B cell (primary cell): ENCODE measurements around the gene THSD4. TPM values are rescaled to one million over a fixed set of nuclear protein-coding genes. Genes with fewer than 3 reads are reported as not detected.

ENCODE experiments used
- ATAC-seq: fragments of 200-7000 bp; cut with Tn5 transposase; one replicate; pipeline ENCODE4 v1.10.0; 2021; ENCODE audit warnings: low read depth, mild to moderate bottlenecking, moderate number of reproducible peaks, moderate library complexity
- CTCF ChIA-PET: fragments of 350-600 bp; sonication (Branson Sonifier 250); formaldehyde crosslinking; loops from one replicate; lab custom pipeline; 2021; ENCODE audit warnings: antibody characterized with exemption, inconsistent platforms; lab: Charles Lee
- POLR2A ChIA-PET: fragments of 350-600 bp; sonication (Branson Sonifier 250); formaldehyde crosslinking; loops from one replicate; lab custom pipeline; 2021; ENCODE audit warnings: antibody characterized with exemption; lab: Charles Lee
- DNase-seq: peaks from one replicate; pipeline ENCODE4 v3.0.0; 2013
- H2AFZ ChIP-seq: 2 replicates; pipeline ENCODE4 v1.6.1; 2012; ENCODE audit warnings: mild to moderate bottlenecking, low read depth, low read length; ENCODE audit not compliant: insufficient read depth, poor library complexity, severe bottlenecking
- H3K27ac ChIP-seq, 2 donors: 1 replicate in 1 of 2; 2 replicates in 1 of 2; pipeline ENCODE4 v1.5.1; 2012 to 2013; ENCODE audit warnings: low read length in 2 of 2, mild to moderate bottlenecking in 2 of 2, moderate library complexity in 1 of 2
- H3K27me3 ChIP-seq, 4 experiments: fragments of 200-600 bp in 1 of 4; sonication (generic) in 1 of 4; replicated peaks in 1 of 4; 1 replicate in 2 of 4; 2 replicates in 2 of 4; pipeline versions ENCODE4 v1.6.1 to v1.7.0; 2013 to 2016; ENCODE audit warnings: low read length in 3 of 4, mild to moderate bottlenecking in 2 of 4, mixed read lengths in 1 of 4, moderate library complexity in 1 of 4; ENCODE audit not compliant: insufficient read depth in 4 of 4, control insufficient read depth in 3 of 4; ENCODE audit errors: control extremely low read depth in 1 of 4
- H3K36me3 ChIP-seq, 2 experiments: replicated peaks in 1 of 2; 1 replicate in 1 of 2; 2 replicates in 1 of 2; pipeline versions ENCODE4 v1.6.1 to v1.7.1; 2013; ENCODE audit warnings: low read length in 1 of 2; ENCODE audit not compliant: insufficient read depth in 2 of 2, control insufficient read depth in 1 of 2; ENCODE audit errors: control extremely low read depth in 1 of 2, extremely low read depth in 1 of 2
- H3K4me1 ChIP-seq, 2 donors: fragments of 200-600 bp in 1 of 2; sonication (generic) in 1 of 2; 1 replicate in 1 of 2; 2 replicates in 1 of 2; pipeline versions ENCODE4 v1.5.1 to v1.6.1; 2013 to 2017; ENCODE audit warnings: low read length in 2 of 2; ENCODE audit not compliant: control insufficient read depth in 2 of 2, insufficient read depth in 2 of 2
- H3K4me2 ChIP-seq: replicated peaks from 2 replicates; pipeline ENCODE3; 2012; ENCODE audit warnings: mild to moderate bottlenecking, low read depth, low read length; ENCODE audit not compliant: poor library complexity, severe bottlenecking
- H3K4me3 ChIP-seq, 5 experiments: fragments of 200-600 bp in 1 of 5; sonication (generic) in 1 of 5; 1 replicate in 3 of 5; 2 replicates in 2 of 5; pipeline versions ENCODE4 v1.5.1 to v1.7.0; 2011 to 2016; ENCODE audit warnings: low read length in 4 of 5, mild to moderate bottlenecking in 4 of 5, low read depth in 2 of 5, control low read depth in 1 of 5, moderate library complexity in 1 of 5; ENCODE audit not compliant: insufficient read depth in 1 of 5; ENCODE audit errors: control extremely low read depth in 1 of 5, extremely low read depth in 1 of 5
- H3K79me2 ChIP-seq: fragments of 200-600 bp; sonication (generic); one replicate; pipeline ENCODE4 v1.6.0; 2016; ENCODE audit warnings: low read length; ENCODE audit not compliant: control insufficient read depth, insufficient read depth
- H3K9ac ChIP-seq: fragments of 200-600 bp; sonication (generic); 2 replicates; pipeline ENCODE4 v1.6.1; 2017; ENCODE audit warnings: mild to moderate bottlenecking, low read length, moderate library complexity
- H3K9me3 ChIP-seq, 3 donors: one replicate each; pipeline versions ENCODE4 v1.6.1 to v1.7.1; 2013; ENCODE audit warnings: low read length in 2 of 3; ENCODE audit not compliant: control insufficient read depth in 2 of 3, insufficient read depth in 1 of 3; ENCODE audit errors: control extremely low read depth in 1 of 3
- H4K20me1 ChIP-seq: 2 replicates; pipeline ENCODE4 v1.6.0; 2012; ENCODE audit warnings: mild to moderate bottlenecking, low read length; ENCODE audit not compliant: insufficient read depth, control insufficient read depth, poor library complexity, severe bottlenecking
- H3K27ac Mint-ChIP-seq: one replicate; pipeline ENCODE4 v1.8.0; 2021; ENCODE audit warnings: mixed read lengths
- H3K27me3 Mint-ChIP-seq: one replicate; pipeline ENCODE4 v1.8.0; 2021; ENCODE audit warnings: mixed read lengths
- H3K4me1 Mint-ChIP-seq: one replicate; pipeline ENCODE4 v1.8.0; 2021; ENCODE audit warnings: mixed read lengths
- H3K4me3 Mint-ChIP-seq: one replicate; pipeline ENCODE4 v1.8.0; 2021; ENCODE audit warnings: mixed read lengths
- H3K9me3 Mint-ChIP-seq: one replicate; pipeline ENCODE4 v1.8.0; 2022; ENCODE audit warnings: mixed read lengths; ENCODE audit not compliant: insufficient read depth
- CTCF ChIP-seq: fragments of 200-600 bp; IDR thresholded peaks from one replicate; pipeline ENCODE4 v1.8.0; 2022; ENCODE audit warnings: antibody characterized with exemption, mild to moderate bottlenecking
- EZH2 ChIP-seq: IDR thresholded peaks from 2 replicates; pipeline ENCODE4 v1.6.1; 2012; ENCODE audit warnings: borderline replicate concordance, low read depth, mild to moderate bottlenecking, moderate library complexity, low read length; ENCODE audit not compliant: insufficient read depth, poor library complexity, severe bottlenecking
- WGBS: methylation state at CpG from one replicate; pipeline ENCODE4 v1.1.5; 2013; ENCODE audit warnings: missing lambda C conversion rate; ENCODE audit not compliant: insufficient coverage; 5-methylcytosine and 5-hydroxymethylcytosine counted together
- intact Hi-C: fragments of 100-400 bp; cut with micrococcal nuclease; formaldehyde crosslinking; loops from one replicate; pipeline ENCODE4 v1.10.0; 2022
- polyA plus RNA-seq: library from polyadenylated mRNA; depleted of rRNA; stranded (reverse); fragments of >200 nt; gene quantifications from 2 replicates; pipeline ENCODE4 v1.2.3, GENCODE V29; 2012
- total RNA-seq, 2 donors: library from RNA; stranded (reverse); fragments of 120-200 nt in 1 of 2; gene quantifications; 1 replicate in 1 of 2; 2 replicates in 1 of 2; pipeline versions ENCODE4 v1.2.3 to v1.2.4, GENCODE V29; 2013 to 2022

The THSD4 gene
- total and polyA plus RNA-seq, 2 donors (not counting 1 experiment from before 2014, with no cell fraction given), result not detected

- H4K20me1 ChIP-seq, result no peaks in the 10 kb centered on the region
- Mint-ChIP-seq H3K27me3 (peaks cover 10% of the 10 kb centered on the region), H3K4me1 (no peaks in the 10 kb centered on the region), H3K27ac (no peak overlapping the region), H3K9me3 (no peaks in the 10 kb centered on the region), H3K4me3 (no peak overlapping the region)
- TF ChIP-seq CTCF (no peak), EZH2 (no peak)
- H2AFZ ChIP-seq, result no peak overlapping the region
- CTCF ChIA-PET, result no interaction called here
- no peaks in the 10 kb centered on the region for H3K27me3 ChIP-seq
- H3K9ac ChIP-seq, result no peak overlapping the region
- intact Hi-C loops, result no loop called here
- no peak overlapping the region for H3K27ac ChIP-seq
- no peaks in the 10 kb centered on the region for H3K4me1 ChIP-seq
- ATAC-seq (no peak), DNase-seq (no peak)
- no peak overlapping the region for H3K4me3 ChIP-seq
- 82% methylated on average over 2 of the region's 5 CpGs for WGBS
- no peak overlapping the region for H3K4me2 ChIP-seq
- H3K36me3 ChIP-seq, result no peaks in the 10 kb centered on the region
- H3K79me2 ChIP-seq, result no peaks in the 10 kb centered on the region
- POLR2A ChIA-PET, result no interaction called here
- H3K9me3 ChIP-seq, result peaks cover 0 to 2% (median 0%) of the 10 kb centered on the region in 3 donors
These were observed 229.9 kb downstream of the THSD4 start for GRCh38 chr15:71345186-71345585.

DNA sequence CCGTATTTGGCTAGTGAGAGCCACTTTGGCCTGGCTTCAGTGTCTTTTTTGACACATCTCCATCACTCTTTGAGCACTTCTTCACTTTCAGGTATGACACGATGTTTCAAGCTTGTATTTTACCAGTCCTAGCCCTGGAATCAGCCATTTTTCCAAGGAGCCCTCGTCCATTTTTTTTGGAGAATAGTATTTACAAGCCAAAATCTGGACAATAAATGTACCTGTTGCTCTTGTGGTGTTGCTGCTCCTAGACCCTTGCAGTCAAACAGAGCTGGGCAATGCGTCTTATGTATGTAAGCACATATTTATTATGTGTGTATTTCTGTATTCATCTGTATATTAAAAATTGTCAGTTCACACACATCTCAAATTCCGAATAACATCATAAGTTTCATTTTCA is 231.2 kb downstream of the THSD4 start:
- ChIA-PET POLR2A (no interaction called here), CTCF (no interaction called here)
- no peak overlapping the region for H3K9ac ChIP-seq
- no peak for ATAC-seq
- Mint-ChIP-seq H3K27ac (no peak overlapping the region), H3K27me3 (peaks cover 12% of the 10 kb centered on the region), H3K4me1 (no peaks in the 10 kb centered on the region), H3K9me3 (no peaks in the 10 kb centered on the region), H3K4me3 (no peak overlapping the region)
- H3K36me3 ChIP-seq, result no peaks in the 10 kb centered on the region
- H3K4me3 ChIP-seq, result no peak overlapping the region
- no peak overlapping the region for H3K4me2 ChIP-seq
- H4K20me1 ChIP-seq, result no peaks in the 10 kb centered on the region
- DNase-seq, result no peak
- intact Hi-C loops, result no loop called here
- 70% methylated on average over 3 of the region's 5 CpGs for WGBS
- H2AFZ ChIP-seq, result no peak overlapping the region
- no peaks in the 10 kb centered on the region for H3K79me2 ChIP-seq
- TF ChIP-seq CTCF, result no peak
- TF ChIP-seq EZH2, result no peak
- H3K27ac ChIP-seq, result no peak overlapping the region
- no peaks in the 10 kb centered on the region for H3K4me1 ChIP-seq
- H3K9me3 ChIP-seq, result no peaks in the 10 kb centered on the region
- H3K27me3 ChIP-seq, result no peaks in the 10 kb centered on the region
